GOT3 (cell line): ENCODE results near the gene CXADR.
"Not testable (repeated sequence)": the region's sequence is repeated elsewhere in the genome, so short reads cannot be mapped to it uniquely, and the experiment has no call there.

Source experiments
- DNase-seq: peaks from one replicate; lab custom pipeline; 2025; ENCODE audit warnings: mixed read lengths; lab: John Stamatoyannopoulos, UW

Gene CXADR

DNA sequence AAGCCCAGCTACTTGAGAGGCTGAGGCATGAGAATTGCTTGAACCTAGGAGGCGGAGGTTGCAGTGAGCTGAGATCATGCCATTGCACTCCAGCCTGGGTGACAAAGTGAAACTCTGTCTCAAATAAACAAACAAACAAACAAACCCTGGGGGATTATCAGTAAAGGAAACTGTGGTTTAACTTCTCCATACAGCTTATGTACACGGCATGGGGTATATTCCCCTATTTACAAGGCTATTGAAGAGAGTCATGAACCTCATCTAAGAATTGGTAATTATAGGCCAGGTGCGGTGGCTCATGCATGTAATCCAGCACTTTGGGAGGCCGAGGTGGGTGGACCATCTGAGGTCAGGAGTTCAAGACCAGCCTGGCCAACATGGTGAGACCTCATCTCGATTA, 9.9 kb upstream of the CXADR start:
- not testable (repeated sequence) for DNase-seq

GRCh38 chr21:17506951-17507350, 5.9 kb upstream of the CXADR start:
- DNase-seq: no peak

DNA sequence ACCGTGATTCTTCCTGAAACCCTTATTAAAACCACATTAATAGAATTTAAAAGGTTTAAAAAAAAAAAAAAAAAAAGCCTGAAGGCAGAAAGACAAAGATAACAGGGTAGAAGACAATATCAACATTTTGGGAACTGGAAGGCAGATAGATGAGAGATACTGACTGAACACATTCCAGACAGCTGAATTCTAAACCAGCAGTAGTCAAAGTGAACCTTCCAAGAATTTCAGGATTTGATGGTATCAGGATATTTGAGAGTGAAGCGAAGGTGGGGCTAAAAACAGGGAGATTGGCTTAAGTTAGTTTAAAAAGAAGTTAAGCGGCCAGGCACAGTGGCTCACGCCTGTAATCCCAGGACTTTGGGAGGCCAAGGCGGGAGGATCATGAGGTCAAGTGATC, 5.3 kb upstream of the CXADR start:
- no peak for DNase-seq

GRCh38 chr21:17513214-17514123, 626 bp downstream of the CXADR start:
- no peak for DNase-seq

GRCh38 chr21:17514124-17514845, 1.4 kb downstream of the CXADR start:
- DNase-seq: no peak

- DNase-seq: not testable (repeated sequence)
Observed at GRCh38 chr21:17517008-17517407, 4.2 kb downstream of the CXADR start.

DNA sequence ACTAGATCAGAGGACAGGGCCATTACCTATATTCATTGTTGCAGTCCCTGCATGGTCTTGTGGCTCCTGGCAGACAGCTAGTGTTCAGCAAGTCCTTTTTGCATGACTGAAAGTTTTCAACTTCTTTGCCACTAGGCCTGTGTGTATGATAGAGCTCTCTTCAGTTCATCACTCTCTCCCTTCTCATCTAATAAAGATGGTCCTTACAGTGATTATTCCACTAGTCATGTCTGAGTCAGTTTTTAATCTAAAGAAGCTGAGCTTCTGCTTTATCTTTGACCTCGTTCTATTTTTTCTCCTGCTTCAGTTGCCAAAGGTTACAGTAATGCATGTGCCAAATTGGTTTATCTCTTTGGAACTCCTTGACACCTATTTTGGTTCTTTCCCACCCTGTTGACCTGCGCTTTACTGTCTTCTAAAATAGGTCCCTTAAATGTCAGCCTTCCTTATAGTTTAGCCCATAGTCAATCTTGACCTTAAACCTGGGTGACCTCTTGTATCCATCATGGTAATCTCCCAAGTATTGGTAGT, 6.4 kb downstream of the CXADR start:
- no peak for DNase-seq

GRCh38 chr21:17519965-17520609, 7.2 kb downstream of the CXADR start:
- no peak for DNase-seq

GRCh38 chr21:17523007-17523451, 10.2 kb downstream of the CXADR start:
- DNase-seq: no peak

GRCh38 chr21:17523979-17524494, 11.2 kb downstream of the CXADR start:
- DNase-seq: not testable (repeated sequence)

- DNase-seq: no peak
Observed at GRCh38 chr21:17524635-17525034, 11.8 kb downstream of the CXADR start.

DNA sequence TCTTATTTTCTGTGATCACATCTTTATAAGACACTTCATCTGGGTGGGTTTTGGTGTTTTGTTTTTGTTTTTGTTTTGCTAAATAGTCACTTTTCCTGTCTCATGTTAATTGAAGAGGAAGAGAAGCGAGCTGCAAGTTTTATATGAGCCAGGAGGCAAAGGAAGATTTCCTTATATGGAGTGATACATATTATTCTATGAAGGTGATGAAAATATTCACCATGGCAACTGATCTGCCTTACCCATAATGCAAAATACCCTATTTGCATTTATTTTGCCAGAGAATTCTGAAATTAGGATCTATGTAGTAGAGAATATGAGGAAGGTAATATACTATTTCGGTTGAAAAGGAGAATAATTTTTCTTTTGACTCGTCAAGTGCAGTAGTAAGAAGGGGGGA, 13.9 kb downstream of the CXADR start:
- DNase-seq: no peak

DNA sequence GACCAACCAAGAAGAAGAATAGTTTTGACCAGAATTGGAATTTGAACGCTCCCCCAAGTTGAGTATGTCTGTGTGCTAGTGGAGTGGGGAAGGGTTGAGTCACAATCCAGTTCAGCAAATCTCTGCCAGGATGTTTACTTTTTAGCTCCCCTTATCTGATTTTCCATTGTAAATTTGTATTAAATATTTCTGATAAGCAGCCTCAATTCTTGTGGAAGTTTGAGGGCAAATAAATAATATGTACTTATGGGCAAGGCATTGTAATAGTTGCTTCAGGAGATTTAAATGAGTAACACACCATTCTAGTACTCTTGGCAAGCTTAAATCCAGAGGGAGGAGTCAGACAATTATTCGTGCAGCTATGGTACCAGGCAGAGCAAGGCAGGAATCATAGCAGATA, 14.4 kb downstream of the CXADR start:
- no peak for DNase-seq

DNA sequence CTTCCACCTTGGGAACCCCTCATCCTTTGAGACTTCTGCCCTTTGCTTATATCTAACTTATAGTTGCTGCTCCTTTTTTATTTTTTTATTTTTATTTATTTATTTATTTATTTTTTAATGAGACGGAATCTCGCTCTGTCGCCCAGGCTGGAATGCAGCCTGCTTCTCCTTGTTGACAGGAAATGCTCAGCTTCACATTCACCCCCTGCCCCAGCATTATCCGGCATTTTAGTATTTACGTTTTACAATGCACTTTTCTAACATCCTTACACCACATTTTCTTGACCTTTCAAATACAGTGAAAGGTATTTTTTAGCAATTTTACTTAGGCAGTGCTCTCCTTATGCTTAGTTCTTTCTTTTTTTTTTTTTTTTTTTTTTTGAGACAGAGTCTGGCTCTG, 14.9 kb downstream of the CXADR start:
- DNase-seq: no peak

GRCh38 chr21:17529648-17530047, 16.8 kb downstream of the CXADR start:
- no peak for DNase-seq

DNA sequence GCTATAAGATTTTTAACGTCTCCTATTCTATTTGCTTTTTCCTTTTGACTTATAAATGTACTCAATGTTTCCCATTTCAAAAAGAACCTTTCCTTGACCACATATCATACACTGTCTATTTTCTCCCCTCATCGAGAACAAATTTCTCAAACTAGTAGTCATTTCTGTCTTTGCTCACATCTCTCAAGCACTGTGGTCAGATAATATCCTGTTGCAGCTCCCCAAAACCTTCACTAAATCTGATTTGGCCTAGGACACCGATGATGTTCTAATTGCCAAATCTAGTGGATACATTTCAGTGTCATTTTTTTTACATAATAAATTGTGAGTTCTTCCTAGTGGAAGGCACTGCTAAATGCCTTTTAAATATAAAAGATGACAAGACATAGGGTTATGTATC, 19.4 kb downstream of the CXADR start:
- no peak for DNase-seq

DNA sequence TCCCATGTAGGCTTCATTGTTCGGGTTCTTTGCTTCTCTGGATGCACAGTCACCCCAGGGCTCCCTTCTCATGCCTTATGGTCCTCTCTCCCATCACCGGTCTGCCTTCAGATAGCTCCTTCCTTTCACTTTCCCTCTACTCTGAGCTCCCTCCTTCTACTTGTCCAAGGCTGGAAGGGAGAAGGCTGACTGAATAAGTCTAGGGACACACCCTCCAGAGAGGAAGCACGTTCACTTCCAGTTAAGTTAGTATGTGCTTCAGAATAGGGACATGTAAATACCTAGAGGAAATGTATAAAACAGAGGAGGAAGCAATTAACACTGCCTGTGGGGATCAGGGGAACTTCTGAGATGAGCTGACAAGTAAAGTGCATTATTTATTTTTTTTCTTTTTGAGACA, 23.5 kb downstream of the CXADR start:
- no peak for DNase-seq

DNA sequence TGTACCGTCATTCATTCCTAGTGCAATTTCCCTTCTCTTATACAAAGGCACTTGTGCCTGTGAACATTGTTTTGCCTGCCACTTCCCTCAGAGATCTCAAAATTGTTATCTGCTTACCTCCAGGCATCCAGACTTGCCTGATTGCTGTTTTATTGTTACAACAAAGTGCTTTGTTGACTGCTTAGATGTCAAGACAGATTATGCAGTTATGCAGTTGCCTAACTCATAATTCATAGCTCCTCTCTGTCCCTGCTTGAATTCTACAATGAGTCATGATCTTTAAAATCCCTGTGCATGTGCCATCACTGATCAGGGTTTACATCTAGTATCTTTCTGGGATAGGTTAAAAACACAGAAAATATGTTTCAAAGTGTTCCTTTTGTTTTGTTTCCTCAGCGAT, 24.5 kb downstream of the CXADR start:
- no peak for DNase-seq

DNA sequence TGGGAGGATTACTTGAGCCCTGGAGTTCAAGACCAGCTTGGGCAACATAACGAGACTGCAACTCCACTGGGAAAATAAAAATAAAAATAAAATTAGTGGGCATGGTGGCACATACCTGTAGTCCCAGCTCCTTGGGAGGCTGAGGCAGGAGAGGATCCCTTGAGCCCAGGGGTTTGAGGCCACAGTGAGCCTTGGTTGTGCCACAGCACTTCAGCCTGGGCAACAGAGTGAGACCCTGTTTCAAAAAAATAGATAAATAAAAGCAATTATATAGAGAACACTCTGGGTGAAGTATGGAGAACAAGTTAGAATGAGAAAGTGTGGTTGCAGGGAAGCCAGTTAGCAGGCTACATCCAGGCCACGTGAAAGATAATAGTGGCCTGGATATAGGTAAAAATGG, 25.7 kb downstream of the CXADR start:
- no peak for DNase-seq

GRCh38 chr21:17539323-17539722, 26.5 kb downstream of the CXADR start:
- DNase-seq: no peak

DNA sequence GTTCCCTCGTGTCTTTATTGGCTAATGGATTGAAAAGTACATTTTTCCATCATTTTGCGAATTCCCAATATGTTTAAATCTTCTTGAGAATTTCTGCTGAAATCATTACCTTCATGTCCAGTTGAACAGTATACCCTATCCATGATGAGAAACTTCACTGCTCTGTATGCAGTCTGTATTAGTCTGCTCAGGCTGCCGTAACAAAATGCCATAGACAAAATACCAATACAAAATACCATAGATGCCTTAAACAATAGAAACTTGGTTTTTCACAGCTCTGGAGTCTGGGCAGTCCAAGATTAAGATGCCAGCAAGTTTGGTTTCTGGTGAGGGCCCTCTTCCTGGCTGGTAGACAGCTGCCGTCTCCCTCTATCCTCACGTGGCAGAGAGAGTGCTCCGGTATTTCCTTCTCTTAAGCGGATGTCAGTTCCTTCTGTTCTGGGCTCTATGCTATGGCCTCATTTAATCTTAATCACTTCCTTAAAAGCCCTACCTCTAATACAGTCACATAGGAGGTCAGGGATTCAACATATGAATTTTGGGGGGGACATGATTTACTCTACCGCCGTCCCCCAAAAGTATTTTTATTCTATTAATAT, 27.0 kb downstream of the CXADR start:
- no peak for DNase-seq

DNA sequence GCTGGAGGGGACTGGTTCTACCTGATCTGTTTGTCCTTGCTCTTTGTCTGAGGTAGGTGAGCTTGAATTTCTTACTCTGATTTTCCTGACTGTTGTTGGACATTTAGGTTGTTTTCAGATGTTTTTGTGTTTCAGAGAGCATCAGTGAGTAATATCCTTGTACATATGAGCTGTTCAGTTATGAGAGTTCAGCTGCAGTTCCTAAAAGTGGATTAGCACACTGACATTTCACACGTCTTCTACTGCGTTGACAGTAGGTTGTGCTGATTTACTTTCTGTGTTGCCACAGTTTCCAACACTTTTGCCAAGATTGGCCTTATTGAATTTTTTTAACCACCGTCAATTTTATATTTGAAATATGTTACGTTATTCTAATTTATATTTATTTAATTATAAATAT, 27.7 kb downstream of the CXADR start:
- no peak for DNase-seq
